Raji (cell line): ENCODE results near the gene LTC4S.

Source experiments
- POLR2A ChIP-seq: IDR thresholded peaks from 2 replicates; pipeline ENCODE4 v1.6.1; 2011; ENCODE audit warnings: low read depth, low read length, control low read depth; ENCODE audit not compliant: insufficient read depth

Gene LTC4S

DNA sequence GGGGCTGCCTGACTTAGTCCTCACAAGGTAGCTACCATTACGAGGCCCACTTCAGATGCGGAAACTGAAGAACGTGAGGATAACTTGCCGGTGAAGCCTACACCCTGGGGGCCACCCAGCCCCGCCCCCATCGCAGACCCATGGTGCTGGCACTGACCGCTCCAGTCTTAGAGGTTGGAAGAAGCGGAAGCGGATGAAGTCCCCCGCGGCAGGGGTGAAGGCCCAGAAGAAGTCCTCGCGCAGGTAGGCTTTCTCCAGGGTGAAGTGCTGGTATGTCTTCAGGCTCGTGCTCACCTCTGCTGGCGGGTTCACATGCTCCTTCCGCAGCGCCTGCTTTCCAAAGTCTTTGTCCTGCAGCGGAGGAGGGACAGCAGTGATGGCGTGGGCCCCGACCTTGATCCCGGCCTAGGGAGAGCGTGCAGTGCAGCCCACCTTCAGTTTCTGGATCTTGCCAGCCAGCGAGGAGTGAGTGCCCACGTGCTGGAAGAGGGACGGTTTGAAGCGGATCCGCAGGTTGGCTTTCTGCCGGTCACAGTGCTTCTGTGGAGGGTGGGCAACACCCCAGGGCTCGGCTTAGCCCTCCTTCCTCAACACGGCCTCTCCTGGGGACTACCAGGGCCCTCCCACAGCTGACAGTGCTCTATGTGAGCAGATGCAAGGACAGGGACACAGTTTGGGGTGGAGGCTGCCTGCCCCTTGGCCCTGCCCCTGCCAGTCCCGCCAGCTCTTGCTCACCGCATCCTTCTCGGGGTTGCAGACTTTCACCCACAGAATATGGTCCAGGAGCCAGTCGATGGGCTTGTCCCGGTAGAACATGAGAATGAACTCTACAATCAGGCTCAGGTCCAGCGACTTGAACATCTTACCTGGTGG, 5.2 kb downstream of the LTC4S start:
- TF ChIP-seq POLR2A: no peak

DNA sequence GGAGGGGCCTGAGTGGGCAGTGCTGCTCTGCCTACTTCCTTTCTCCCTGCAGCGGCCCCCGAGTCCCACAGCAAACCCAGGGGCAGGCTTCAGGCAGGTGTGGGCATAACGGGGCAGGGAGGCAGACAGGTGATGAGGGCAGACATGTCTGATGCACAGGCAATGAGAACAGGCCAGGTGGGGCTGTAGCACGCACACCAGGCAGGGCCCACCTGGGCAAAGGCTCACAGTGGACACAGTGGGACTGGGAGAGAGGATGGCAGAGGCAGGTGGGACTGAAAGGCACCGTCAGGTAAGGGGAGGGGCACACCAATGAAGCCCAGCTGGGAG, 5.8 kb downstream of the LTC4S start:
- TF ChIP-seq POLR2A: no peak

DNA sequence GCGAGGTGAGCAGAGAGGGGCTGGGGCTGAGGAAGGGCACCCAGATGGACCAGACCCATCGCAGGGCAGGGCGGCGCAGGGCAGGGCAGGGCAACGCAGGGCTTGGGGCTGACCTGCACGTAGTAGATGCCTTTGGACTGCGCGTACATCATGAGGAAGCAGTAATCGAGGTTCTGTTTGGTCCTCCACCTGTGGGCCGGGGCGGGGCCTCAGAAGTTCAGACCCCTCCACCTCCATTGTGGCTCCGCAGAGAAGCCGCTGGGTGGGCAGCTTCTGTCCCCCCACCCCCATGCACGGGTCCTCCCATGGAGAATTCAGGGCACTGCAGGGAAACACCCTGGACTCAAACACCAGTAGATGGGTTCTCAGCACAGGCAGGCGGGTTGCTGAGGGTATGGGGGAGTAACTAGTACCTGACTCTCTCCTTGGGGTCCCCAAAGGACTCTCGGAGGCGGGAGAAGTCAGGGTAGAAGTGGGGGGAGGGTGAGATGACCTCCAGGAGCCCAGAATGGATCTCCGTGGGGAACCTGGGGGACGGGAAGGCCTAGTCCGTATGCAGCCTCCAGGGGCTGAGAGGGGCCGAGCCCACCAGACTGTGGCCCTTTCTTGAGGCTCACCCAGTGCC, 6.4 kb downstream of the LTC4S start:
- TF ChIP-seq POLR2A: no peak

DNA sequence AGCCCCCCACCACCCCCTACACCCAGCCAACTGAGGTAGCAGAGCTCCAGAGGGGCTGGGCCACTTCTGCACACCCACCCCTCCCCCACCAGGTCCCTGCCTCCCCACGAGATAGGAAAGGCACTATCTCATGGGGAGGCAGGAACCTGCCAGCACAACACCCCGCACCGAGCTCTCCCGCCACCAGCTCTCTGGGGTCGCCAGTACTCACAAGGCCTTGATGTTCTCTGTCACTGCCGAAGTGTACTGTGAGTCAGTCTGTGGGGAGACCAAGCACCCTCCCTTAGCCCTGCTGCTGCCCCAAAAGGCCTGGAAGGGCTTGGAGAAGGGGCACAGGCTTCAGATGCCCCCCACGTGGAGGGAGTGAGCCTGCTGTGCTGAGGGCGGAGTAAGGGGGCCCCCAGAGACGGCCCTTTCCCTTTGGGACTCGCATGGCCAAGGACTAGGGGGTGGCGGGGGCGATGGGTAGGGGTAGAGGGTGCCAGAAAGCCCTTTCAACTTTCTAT, 7.0 kb downstream of the LTC4S start:
- no peak for TF ChIP-seq POLR2A

DNA sequence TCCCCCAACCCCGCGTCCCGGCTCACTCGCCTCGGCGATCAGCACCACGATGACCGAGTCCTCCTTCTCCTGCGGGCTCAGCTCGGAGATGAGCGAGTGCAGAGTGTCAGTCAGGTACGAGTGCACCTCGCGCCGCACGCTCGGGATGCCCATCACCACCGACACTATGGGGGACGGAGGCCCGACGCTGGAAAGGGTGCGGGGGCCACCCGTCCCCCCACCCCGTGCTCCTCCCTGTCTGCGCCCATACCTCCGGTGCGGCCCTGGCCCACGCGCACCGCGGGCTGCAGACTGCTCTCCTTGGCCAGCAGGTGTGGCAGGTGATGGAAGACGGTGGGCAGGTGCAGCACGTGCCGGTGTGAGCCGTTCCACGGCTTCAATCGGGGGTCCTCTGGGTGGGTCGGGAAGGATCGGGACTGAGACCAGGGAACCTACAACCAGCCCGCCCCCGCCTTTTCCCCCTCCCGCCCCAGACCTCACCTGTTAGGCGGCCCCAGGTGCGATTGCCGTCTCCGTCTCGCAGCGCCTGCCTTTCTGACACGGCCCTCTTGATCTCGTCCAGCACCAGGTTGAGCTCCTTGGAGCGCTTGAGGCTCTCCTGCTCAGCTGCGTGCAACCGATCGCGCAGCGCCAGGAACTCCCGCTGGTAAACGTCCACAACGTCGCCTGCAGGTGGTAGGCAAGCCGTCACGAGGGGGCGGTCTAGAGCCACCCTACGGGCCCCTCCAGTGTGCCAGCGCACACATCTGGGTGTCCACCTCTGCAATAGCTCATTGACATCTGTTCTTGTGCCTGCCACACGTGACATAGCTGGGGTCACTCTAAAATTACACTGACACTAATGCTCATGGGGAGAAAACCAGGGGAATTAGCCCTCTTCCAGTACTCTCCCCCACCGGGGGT, 7.8 kb downstream of the LTC4S start:
- TF ChIP-seq POLR2A: no peak

DNA sequence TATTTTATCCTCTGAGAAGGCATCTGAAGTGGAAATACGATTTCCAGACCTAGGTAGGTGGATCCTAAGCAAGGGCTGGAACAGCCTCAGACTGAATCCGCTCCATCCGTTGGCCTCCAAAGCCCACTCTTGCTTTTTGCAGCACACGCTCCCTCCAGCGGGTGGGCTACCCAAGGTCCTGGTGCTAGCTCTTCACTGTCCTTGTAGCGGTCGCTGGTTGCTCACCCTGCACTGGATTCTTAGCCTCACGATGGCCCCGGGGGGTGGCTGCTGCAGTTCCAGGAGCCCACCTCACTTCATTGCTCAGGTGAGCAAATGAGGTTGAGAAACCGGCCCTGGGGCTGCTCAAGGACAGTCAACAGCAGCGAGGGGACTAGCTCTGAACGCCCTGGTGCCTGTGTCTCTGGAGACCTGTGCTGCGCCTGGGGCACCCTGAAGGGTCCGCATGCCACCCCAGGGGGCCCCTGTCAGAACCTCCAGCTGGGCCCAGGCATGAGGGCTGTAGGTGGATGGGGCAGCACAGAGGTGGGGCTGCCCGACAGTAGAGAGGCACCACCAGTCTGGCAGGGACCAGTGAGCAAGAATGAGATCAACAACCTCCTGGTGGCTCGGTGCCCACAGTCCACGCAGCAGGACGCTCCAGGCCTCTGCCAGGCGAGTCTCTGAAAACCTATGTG, 8.6 kb downstream of the LTC4S start:
- no peak for TF ChIP-seq POLR2A

DNA sequence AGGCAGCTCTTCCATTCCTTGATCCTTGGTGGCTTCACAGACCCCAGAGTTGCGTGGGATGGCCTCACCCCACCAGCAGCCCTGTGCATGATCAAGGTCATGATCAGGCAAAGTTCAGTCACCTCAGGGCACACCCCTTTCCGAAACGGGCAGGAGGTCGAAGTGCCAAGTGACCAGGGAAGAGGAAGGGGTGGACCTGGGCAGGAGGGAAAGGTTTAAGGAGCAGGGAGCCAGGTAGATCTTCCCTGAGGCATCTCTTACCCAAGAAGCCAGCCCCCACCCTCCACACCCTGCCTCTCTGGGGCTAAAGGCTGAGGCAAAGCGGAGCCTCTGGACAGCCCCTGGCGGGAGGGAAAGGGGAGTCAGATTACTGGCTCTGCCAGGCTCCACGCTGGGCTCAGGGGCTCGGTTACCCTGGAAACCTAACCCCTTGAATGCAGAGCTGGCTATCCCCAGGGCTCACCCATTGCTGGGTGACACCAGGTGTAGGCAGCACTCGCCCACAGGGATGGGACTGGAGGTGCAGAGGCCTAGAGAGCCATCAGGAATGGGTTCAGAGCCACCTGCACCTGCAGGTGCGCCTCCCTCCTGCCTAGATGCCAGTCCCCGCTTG, 9.3 kb downstream of the LTC4S start:
- no peak for TF ChIP-seq POLR2A

DNA sequence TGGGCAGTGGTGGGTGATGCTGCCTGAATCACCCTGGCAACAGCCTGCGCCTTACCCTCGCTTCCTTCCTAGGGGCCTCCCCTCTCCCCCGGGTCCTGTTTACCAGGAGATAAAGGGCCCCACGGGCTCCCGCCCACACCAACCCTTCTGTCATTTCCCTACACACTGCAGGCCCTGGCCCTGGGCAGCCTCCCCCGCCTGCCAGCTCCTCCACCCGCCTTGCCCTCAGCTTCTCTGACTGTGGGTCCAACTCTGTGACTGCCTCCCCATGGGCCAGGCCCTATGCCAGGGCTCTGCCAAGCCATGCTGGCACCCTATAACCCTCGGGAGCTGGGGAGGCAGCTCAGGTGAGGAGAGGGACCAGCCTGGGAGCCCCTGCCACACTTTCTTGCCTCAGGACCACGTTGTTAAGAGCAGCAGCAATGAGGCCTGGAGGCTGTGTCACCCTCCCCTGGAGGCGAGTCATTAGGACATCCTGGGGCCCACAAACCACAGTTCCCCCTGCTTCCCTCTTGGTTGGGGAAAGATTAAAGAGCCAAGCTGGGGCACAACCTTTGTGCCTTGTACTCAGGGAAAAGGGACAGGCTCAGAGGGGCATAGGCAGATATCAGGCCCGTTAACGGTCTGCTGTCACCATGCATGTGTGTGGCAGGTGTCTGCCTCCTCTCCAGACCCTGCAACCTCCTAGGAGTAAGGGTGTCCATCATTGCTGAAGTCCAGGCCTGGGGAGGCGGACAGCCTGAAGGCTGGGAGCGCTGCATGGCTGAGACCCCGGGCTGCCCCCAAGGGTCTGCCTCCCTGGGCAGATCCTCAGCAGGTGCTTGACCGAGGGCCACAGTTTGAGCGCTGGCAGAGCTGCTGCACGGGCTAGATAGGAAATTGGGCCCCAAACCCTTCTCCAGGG, 10.1 kb downstream of the LTC4S start:
- TF ChIP-seq POLR2A: 0 out of 2 replicates have a peak, but pooled peaks have one; percentile 15

DNA sequence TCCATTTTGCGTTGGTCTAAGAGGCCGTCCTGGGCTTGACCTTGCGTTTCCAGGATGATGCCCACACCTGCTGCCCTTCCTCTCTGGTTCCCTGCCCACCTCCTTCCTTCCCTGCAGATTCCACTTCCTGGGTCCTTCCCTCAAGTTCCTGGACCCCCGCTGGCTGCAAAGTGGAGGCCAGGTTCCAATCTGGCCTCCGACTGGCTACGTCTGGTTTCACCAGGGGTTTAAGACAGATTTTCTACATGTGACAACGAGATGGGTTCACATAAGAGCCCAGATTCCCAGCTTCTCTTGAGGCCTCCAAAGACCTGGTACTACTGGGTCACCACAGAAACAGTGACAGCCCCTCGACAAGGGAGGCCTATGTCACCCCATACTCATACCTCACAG, 10.8 kb downstream of the LTC4S start:
- no peak for TF ChIP-seq POLR2A

DNA sequence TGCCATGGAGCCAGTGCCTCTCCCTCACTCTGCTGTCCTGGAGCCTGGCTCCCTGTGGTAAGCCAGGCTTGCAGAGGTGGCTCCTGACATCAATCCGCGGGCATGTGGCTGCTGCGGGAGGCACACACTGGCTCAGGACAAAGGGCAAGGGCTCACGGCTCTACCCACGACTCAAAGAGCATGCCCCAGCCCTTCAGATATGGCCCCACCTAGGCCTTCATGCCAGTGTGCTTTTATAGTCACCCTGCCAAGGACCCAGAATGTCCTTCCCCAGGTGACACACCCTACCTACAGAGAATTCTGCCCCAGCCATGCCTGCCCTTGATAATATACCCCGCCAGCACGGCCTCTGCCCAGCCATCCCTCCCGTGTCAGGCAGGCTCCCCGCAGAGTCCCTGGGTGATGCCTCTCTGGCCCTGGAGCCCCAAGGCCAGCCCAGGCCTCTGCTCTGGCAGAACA, 11.3 kb downstream of the LTC4S start:
- TF ChIP-seq POLR2A: no peak

DNA sequence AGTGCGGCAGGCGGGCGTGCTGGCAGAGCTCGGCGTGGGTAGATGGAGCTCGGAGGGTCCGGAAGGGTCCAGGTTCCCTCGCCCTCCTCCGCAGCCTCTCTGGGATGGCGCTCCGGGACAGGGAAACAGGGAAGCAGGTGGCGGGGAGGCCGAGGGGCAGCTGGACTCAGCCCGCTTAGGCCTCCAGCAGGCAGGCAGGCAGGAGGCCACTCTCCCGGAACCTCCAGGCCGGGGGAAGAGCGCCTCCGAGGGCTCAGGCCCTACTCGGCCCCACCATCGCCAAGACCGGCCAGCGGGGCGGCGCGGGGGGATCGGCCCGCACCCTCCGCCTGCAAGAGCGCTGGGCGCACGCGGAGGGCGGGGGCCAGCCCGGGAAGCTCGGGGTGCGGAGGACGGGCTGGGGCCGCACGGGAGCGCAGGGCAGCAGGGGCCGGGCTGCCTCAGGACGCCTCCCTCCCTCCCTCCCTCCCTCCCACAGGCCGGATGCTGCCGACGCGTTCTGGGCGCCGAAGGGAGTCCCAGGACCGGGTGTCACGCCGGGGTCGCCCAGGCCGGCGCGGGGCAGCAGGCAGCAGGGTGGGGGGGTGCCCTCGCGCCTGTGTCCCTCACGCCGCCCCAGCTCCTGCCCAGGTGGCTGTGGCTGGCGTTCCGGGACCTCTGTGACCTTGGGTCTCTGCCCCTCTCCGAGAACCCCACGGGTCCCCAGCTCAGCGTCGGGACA, 11.9 kb downstream of the LTC4S start:
- TF ChIP-seq POLR2A: peak; percentile 58

DNA sequence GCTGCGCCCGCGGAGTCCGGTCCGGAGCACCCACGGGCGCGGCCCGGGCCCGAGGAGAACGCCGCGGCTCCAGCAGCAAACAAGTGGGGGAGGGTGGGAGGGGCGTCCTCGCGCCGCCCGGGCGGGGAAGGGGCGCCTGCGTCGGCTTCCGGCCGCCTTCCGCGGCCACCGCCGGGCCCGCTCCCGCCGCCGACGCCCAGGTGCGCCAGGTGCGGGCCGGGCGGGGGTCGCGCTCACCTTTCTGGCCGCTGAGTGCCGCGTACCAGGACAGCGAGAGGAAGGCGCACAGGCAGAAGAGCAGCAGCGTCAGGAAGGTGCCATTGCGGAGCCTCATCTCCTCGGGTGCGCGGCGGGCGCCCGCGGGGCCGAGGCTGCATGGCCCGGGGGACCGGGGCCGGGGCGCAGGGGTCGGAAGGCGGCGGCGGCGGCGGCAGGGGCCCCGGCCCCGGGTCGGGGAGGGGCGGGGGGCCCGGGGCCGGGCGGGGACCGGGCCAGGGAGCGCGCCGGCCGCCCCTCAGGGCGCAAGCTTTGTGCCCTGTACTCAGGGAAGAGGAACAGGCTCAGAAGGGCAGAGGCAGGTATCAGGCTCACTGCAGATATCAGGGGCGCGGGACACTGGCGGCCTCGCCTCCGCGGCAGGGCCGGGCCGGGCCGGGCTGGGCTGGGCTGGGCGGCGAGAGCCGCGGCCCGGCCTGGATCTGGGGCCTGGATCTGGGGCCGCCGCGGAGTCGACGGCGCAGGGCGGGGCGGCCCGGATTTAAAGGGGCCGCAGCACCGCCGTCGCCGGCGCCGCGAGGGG, 12.7 kb downstream of the LTC4S start, which contains the start of gene MGAT4B:
Gene MGAT4B, minus strand, starts transcription at position 617 of the 799 bp plus-strand sequence. Its CDS starts 283 bp downstream, at position 334.
- TF ChIP-seq POLR2A: peak; percentile 81
